Neutrophil (primary cell): Measurements from ENCODE around the gene ZMYND12.
A peak's percentile ranks its signal among the peaks of the same experiment; 100 is the strongest.

Experiments
- H3K27ac ChIP-seq: fragments of 200-600 bp; sonication (generic); 2 replicates; pipeline ENCODE4 v1.5.1; 2016; ENCODE audit warnings: mild to moderate bottlenecking, moderate library complexity
- H3K27me3 ChIP-seq: fragments of 200-600 bp; sonication (generic); 2 replicates; pipeline ENCODE4 v1.6.0; 2016; ENCODE audit warnings: mild to moderate bottlenecking
- H3K36me3 ChIP-seq: fragments of 200-600 bp; sonication (generic); 2 replicates; pipeline ENCODE4 v1.5.1; 2017
- H3K4me1 ChIP-seq, 2 experiments: fragments of 200-600 bp in 1 of 2; sonication (generic) in 1 of 2; 1 replicate in 1 of 2; 2 replicates in 1 of 2; pipeline versions ENCODE4 v1.5.1 to v1.6.1; 2013 to 2016; ENCODE audit warnings: low read depth in 1 of 2, low read length in 1 of 2, mild to moderate bottlenecking in 1 of 2, moderate library complexity in 1 of 2; ENCODE audit not compliant: control insufficient read depth in 1 of 2, insufficient read depth in 1 of 2
- H3K4me3 ChIP-seq, 2 experiments: fragments of 200-600 bp in 1 of 2; sonication (generic) in 1 of 2; 1 replicate in 1 of 2; 2 replicates in 1 of 2; pipeline ENCODE4 v1.5.1; 2013 to 2016; ENCODE audit warnings: low read depth in 1 of 2, low read length in 1 of 2, mild to moderate bottlenecking in 1 of 2, moderate library complexity in 1 of 2
- H3K9me3 ChIP-seq: fragments of 200-600 bp; sonication (generic); 2 replicates; pipeline ENCODE4 v1.5.1; 2016
- CTCF ChIP-seq: fragments of 200-600 bp; sonication (generic); IDR thresholded peaks from 2 replicates; pipeline ENCODE4 v1.5.1; 2016; ENCODE audit warnings: antibody characterized with exemption

The ZMYND12 gene

GRCh38 chr1:42456754-42457089, 900 bp upstream of the ZMYND12 start:
- Histone ChIP-seq H3K4me3 (peak overlapping the region; percentile 84 to 99), H3K27me3 (no peaks in the 10 kb centered on the region), H3K27ac (peak overlapping the region; percentile 90), H3K36me3 (peaks cover 43% of the 10 kb centered on the region), H3K9me3 (no peaks in the 10 kb centered on the region), H3K4me1 (peaks cover 17 to 19% of the 10 kb centered on the region in 2 experiments)
- TF ChIP-seq CTCF = no peak

- Histone ChIP-seq H3K36me3 (peaks cover 21% of the 10 kb centered on the region), H3K27ac (no peak overlapping the region), H3K4me3 (no peak overlapping the region), H3K27me3 (no peaks in the 10 kb centered on the region), H3K4me1 (peaks cover 17 to 19% of the 10 kb centered on the region in 2 experiments), H3K9me3 (no peaks in the 10 kb centered on the region)
- TF ChIP-seq CTCF = no peak
These were observed 1.4 kb downstream of the ZMYND12 start for GRCh38 chr1:42454403-42454802.

GRCh38 chr1:42453386-42453785, 2.4 kb downstream of the ZMYND12 start:
- H3K9me3 ChIP-seq = no peaks in the 10 kb centered on the region
- no peak overlapping the region for H3K27ac ChIP-seq
- no peak overlapping the region for H3K4me3 ChIP-seq
- no peaks in the 10 kb centered on the region for H3K27me3 ChIP-seq
- H3K4me1 ChIP-seq = peaks cover 17 to 19% of the 10 kb centered on the region in 2 experiments
- no peak for TF ChIP-seq CTCF
- peaks cover 11% of the 10 kb centered on the region for H3K36me3 ChIP-seq

- Histone ChIP-seq H3K9me3 (no peaks in the 10 kb centered on the region), H3K27ac (no peak overlapping the region), H3K36me3 (no peaks in the 10 kb centered on the region), H3K27me3 (no peaks in the 10 kb centered on the region), H3K4me3 (no peak overlapping the region), H3K4me1 (no peaks in the 10 kb centered on the region)
- no peak for TF ChIP-seq CTCF
These were observed 5.8 kb downstream of the ZMYND12 start for GRCh38 chr1:42450061-42450460.

GRCh38 chr1:42449256-42449655, 6.6 kb downstream of the ZMYND12 start:
- Histone ChIP-seq H3K27me3 (no peaks in the 10 kb centered on the region), H3K36me3 (no peaks in the 10 kb centered on the region), H3K4me1 (no peaks in the 10 kb centered on the region), H3K4me3 (no peak overlapping the region), H3K9me3 (no peaks in the 10 kb centered on the region), H3K27ac (no peak overlapping the region)
- TF ChIP-seq CTCF = no peak

- H3K4me3 ChIP-seq = no peak overlapping the region
- H3K27ac ChIP-seq = no peak overlapping the region
- no peaks in the 10 kb centered on the region for H3K9me3 ChIP-seq
- no peaks in the 10 kb centered on the region for H3K27me3 ChIP-seq
- H3K36me3 ChIP-seq = no peaks in the 10 kb centered on the region
- TF ChIP-seq CTCF = no peak
- no peaks in the 10 kb centered on the region for H3K4me1 ChIP-seq
These were observed 13.2 kb downstream of the ZMYND12 start for GRCh38 chr1:42442662-42443061.
